Peyer's patch (tissue), 4 donors: ENCODE results near the gene TPCN2.

Source experiments
- CTCF ChIP-seq, 6 experiments: fragments of 450-650 bp in 4 of 6; fragments of 200-600 bp in 2 of 6; sonication (generic) in 1 of 6; IDR thresholded peaks; one replicate each; pipeline ENCODE4 v1.5.1; 2017 to 2019; ENCODE audit warnings: antibody characterized with exemption in 6 of 6, mild to moderate bottlenecking in 3 of 6, moderate library complexity in 1 of 6
- POLR2A ChIP-seq, 2 donors: fragments of 450-650 bp; IDR thresholded peaks; one replicate each; pipeline ENCODE4 v1.5.1; 2017; ENCODE audit warnings: antibody characterized with exemption in 2 of 2, mild to moderate bottlenecking in 2 of 2, moderate library complexity in 2 of 2

GRCh38 chr11:69088676-69089146, 40.0 kb downstream of the TPCN2 start:
- peak; percentile 31 to 72 (median 66) for TF ChIP-seq CTCF (IDR thresholded peaks at IDR 0.05)
- TF ChIP-seq POLR2A (IDR thresholded peaks at IDR 0.05), result no peak
